Dermis microvascular lymphatic vessel endothelial cell (primary cell): ENCODE data around the gene GLRA3. TPM values are rescaled to one million over a fixed set of nuclear protein-coding genes. Genes with fewer than 3 reads are reported as not detected.
A peak's percentile ranks its signal among the peaks of the same experiment; 100 is the strongest.
"Not testable (repeated sequence)": the region's sequence is repeated elsewhere in the genome, so short reads cannot be mapped to it uniquely, and the experiment has no call there.

Experiments
- DNase-seq, 2 donors: peaks; one replicate each; pipeline versions ENCODE4 v3.0.0 to v3.0.0-alpha.2; 2010; ENCODE audit warnings: low read depth in 2 of 2
- total RNA-seq: library from RNA; depleted of rRNA; stranded (reverse); fragments of >200 nt; gene quantifications from 2 replicates; pipeline ENCODE4 v1.2.1, GENCODE V29; 2014

GLRA3 gene
- total RNA-seq, 1 donor from 2014 or later = not detected

DNA sequence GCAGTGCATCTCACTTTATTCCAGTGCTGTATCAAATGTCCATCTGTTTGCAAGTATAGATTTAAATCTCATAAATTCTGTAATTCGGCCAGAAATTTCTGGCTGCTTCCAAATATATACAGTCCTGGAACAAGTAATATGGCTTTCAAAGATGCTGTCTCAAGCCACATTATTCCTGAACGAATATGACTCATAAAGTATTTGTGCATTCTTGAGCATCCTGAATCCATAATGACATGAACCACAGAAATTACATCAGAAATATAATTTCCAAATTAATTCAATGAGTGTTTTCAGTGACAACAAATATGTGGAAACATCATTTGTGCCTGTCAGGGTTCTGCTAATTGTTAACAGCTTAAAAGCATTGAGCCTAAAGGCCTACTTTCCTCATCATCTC, 165.8 kb downstream of the GLRA3 start:
- DNase-seq = no peak

DNA sequence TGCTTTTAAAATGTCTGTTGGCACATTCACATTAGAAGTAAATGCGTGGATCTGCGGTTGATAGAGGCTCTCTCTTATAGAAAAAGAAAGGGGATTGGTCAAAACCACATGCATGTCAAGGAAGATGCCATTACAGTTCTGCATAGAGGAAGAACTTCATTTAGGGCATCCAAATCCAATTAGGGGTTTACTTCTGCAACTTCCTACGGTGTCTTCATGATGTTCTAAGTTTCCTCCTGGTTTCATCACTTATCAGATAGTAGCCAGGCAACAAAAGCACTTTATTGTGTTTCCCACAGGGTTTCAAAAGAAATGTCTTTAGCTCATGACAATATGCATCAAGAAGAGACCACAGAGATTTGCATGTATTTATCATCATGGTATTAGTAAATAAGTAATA, 170.8 kb downstream of the GLRA3 start:
- no peak for DNase-seq

DNA sequence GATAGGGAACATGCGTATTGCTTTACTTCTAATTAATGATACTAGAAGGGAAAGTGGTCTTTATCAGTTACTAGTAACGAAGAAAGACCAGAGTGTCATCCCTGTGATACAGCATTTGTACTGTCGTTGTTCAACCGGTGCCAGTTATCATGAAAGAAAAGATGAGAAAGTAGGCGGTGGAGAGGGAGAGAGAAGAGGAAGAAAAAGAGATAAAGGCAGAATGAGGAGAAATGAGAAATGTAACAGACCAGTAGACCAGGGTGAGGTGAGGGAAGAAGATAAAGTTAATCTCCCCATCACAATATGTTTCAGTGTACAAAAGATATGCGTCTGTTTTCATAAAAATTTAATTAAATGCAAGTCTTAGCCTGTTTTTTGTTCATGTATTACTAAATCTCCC, 171.6 kb downstream of the GLRA3 start:
- no peak for DNase-seq

DNA sequence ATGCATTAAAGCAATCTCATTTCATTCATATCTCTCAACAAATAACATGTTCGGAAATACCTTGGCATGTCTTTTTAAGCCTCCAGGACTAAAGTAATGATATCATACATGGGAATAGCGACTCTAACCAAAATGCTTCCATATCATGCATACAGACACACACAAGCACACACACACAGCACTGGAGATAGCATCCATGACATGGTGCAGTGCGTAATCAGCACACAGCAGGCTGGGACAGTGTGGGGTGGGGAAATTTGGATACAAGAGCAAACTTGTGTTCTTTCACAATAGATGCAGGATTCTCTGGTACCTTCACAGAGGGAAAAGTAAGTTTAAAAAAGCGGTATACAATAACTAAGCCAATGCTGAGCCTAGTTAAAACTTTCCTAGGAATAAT, 174.4 kb downstream of the GLRA3 start:
- no peak for DNase-seq

DNA sequence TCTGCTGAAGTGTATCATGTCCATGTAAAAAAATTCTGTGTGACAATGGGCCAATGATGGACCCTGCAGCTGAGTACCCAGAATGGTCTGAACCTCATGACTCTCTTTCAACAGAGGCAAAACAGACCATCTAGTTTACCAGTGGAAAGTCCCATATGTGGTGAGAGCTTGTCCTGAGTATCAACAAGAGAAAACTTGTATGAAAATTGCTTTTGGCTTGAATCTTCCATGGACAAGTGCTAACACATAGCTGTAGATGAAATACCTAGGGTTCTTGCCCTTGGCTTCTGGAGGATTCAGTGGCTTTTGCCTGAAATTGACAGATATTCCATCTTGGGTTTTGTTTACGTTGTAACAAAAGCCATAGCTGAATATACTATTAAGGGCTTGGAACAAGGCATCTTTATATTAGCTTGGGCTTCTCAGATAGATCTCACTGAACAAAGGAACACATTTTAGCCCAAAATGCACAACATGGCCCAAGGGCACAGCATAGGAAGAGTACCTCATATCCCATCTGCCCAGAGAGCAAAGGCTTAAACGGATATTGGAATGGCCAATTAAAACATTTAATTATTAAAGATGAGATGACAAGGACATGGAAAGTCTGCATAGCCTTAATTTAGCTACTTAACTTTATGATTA, 178.2 kb downstream of the GLRA3 start:
- no peak for DNase-seq

DNA sequence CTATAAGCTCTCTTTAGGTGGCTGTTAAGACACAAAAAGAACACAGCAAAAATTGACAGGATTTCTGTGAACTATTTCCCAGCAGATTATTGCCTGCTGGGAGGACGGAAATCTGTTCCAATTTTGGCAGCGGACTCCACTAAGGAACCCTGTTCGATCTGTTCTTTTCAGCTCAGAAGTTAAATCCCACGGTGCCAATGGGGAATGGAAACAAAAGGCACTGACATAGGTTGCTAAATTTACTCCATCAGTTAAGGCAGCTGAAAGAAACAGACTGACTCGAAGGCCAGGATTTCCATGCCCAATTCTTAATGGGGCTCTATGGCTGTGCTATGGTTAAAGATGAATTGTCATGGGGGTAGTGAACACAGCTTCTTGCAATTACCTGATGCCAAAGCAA, 180.2 kb downstream of the GLRA3 start:
- no peak for DNase-seq

DNA sequence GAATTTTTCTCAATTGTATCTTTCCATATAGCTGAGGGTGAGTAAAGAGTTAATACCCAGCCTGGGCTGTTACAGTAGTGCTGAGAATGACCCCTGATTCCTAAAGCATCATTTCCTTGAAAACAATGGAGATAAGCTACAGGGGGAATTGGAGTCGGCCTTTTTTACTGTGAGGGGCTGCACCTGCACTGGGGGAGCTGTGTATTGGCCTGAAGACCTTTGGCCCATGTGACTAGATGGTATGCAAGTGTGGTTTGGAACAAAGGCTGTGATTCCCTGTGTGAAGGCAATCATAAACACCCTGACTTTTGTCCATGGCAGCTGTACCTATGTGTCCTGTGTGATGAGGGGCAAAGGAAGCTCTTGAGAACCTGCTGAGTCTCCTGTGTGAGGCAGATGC, 182.7 kb downstream of the GLRA3 start:
- no peak for DNase-seq

DNA sequence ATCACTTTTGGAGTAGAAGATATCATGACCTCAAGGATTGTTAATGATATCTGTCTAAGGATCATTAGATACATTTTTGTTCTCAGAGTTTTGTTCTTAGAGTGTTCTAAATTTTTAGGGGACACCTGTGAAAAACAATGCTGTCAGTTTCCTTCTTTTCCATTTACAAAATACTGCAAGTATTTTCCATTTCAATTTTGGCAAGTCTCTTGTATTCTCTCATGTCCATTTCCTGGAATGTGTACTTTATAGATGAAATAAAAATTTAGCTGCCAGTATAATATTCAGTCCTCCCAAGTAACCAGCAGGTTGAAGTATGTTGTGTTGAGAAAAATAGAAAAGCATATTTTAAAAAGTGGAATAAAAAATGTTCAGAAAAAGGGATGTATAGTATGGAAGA, 188.9 kb downstream of the GLRA3 start:
- no peak for DNase-seq

DNA sequence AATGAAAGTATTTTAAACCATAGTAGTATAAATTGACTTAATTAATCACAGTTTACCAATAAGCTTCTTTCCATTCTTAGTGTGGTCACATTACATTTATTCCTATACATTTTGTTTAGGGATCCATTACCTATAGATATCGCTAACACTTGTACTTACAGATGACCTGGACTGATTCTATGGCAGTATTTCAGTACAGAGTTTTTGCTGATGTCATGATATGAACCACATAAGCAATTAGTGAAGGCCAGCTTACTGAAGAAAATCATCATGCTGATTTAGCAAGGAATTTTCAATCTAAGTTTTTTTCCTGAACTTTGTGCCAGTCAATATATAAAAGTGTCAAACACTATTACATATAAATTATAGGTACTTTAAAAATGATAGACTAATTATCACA, 193.3 kb downstream of the GLRA3 start:
- no peak for DNase-seq

DNA sequence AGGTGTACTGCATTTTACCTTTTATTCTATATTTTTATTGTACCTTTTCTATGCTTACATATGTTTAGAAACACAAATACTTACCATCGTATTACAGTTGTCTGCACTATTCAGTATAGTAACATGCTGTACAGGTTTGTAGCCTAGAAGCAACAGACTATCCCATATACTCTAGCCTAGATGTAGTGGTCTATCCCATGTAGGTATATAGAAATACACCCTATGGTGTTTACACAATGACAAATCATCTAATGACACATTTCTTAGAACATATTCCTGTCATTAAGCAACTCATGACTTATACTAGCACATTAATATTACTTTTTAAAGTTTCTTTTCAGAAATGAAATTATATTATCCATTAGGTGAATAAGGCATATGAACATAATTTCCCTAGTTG, 195.6 kb downstream of the GLRA3 start:
- no peak for DNase-seq

DNA sequence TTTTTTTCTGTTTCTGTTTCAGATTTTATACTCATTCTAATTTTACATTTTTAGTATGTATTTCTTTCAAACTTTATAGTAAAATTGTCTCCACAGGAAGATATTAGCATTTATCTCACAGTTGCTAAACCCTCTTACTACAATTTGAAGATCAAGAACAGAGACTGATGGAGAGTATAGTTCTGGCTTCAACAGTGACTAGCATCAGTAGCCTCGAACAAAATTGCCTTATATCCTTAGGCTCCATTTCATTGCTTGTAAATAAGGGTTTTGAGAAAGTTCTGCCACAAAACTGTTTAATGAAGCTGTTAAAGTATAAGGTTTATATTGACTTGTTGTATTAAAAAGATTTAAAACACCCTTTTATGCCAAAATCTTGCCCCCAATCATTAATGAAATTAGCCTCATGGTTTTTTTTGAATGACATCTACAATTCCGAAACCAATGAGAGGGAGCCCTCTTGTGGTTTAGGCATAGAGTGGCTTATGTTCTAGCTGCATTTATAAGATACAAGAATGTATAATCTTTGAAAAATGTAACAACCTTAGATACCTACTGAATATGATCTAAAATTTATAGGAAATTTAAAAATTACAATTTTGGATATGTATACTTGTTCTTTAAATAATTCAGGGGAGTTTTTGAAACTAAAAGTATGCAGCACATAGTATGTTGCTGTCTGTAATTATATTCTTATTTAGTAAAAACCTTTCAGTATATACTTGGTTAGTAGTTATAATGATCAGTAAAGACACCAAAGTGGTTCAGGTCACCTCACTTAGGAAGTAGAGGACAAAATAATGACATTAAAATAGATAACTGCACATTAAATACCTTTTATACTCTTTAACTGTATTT, 196.9 kb downstream of the GLRA3 start:
- DNase-seq = peak; percentile 5 to 6

DNA sequence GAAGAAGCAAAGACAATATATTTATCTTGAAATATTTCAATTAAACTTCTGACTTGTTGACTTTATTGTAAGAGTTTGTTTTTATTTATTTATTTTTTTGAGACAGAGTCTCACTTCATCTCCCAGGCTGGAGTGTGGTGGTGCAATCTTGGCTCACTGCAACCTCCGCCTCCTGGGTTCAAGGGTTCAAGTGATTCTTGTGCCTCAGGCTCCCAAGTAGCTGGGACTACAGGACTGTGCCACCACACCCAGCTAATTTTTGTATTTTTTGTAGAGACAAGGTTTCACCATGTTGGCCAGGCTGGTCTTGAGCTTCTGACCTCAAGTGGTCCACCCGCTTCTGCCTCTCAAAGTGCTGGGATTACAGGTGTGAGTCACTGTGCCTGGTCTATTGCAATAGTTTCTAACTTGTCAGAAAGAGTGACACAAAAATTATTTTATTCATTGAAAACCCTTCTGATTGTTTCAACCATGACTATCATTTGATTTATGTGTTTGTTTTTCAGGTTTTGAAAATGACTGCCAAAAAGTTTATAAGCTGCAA, 199.1 kb downstream of the GLRA3 start:
- not testable (repeated sequence) for DNase-seq

DNA sequence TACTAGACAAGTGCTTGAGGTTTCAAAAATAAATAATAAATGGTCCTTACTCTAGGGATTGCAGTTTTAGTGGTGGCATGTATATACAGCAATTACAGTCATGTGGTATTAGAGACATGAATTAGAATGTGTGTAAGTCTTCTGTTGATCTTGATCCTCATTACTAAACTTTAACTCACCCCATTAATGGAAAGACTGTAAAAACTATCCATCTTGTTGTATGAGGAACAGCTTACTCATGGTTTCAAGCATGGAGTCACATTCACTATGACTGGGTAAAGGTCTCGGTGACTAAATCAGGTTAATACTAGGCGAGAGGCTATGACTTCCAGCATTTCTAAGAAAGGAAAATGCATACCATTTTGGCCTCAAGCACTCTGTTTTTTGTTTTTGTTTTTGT, 199.8 kb downstream of the GLRA3 start:
- DNase-seq = no peak

DNA sequence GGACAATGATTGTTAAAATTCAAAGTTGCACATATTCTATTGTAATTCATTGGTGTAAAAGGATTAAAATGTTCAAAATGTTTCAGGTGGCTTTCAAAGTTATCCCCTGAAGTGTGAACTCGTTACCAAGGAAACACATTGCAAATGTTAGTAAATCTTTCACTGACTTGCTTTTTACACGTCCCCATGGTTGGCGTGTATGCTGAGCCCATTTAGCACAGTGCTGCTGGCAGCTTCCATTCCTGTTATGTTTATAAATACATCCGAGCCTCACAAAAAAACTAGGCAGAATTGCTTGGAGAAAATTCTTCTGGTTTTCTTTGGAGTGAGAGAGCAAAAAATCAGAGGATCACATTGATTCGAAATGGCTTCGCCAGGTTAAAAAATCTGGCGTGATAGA, 200.9 kb downstream of the GLRA3 start:
- no peak for DNase-seq

DNA sequence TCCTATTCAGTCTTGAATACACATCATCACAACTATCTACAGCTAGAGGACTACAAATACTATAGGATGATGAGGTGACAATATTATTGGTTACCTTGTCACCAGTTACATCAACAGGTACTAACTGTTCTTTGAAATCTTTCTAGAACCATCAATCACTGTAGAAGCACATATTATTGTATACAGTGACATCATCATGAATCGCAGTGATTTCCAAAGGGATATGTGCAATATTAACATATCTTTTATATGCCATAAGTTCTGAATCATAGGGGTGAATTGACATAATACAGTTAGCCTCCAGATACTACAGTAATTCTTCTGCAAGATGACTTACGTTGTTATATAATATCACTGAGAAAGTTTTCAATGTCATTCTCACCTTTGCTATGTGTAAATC, 201.6 kb downstream of the GLRA3 start:
- DNase-seq = no peak

DNA sequence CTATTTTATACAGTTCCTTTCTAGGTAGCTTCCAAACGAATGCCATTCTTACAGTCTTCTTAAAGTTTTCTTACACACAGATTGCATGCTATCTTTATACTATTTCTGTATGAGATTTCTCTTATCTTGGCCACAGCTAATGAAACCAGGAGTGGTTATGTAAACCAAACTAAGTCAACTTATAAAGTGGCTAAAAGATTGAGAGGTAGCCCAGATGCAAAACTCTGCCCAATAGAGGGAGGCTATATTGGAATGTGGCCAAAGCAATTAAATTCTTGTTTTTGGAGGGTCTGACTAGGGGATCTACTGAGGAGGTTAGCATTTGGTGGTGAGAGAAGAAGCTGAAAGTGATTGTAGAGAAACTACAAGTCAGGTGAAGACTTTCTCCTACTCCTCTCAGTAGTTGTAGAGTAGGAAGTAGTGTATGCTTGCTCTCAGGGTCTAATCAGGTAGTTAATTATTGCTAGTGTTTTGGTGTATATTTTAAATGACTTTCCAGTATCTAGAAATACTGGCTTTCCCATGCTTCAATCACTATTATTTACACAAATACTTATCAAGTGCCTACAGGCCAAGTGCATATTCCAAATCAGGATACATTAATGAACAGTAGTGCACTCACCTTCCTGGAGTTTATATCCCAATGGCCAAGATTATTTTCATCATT, 202.6 kb downstream of the GLRA3 start:
- no peak for DNase-seq

DNA sequence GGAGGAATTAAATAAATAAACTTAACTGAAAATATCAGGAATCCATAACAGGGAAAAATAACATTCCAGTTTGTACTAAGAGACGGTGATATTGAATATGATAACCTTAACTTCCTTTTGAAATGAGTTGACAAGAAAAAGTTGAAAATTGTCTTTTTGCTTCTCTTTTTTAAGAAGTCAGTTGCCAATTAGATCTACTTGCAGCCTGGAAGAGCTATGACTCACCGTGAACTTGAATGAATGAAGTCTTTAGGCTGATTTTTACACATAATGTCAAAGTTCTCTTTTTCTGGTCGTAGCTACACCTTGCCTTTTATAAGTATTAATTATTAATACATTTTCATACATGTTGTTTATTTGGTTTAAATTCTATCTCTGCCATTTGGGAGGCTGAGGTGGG, 212.4 kb downstream of the GLRA3 start:
- DNase-seq = no peak

DNA sequence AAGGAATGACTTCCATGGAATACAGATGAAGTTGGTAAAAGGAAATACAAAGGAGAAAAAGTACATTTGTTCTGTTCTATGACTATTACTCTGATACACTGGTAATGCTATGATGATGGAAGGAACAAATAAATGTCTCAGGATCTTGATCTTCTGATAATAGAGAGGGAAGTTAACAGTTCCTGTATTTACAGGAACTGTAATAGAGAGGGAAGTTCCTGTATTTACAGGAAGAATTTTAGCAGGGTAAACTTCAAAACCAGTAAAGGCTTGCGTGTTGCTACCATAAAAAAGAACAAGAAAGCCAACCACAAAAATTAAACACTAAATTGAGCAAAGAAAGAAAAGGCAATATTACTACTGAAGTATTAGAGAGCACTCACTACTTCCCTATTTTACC, 215.1 kb downstream of the GLRA3 start:
- no peak for DNase-seq

DNA sequence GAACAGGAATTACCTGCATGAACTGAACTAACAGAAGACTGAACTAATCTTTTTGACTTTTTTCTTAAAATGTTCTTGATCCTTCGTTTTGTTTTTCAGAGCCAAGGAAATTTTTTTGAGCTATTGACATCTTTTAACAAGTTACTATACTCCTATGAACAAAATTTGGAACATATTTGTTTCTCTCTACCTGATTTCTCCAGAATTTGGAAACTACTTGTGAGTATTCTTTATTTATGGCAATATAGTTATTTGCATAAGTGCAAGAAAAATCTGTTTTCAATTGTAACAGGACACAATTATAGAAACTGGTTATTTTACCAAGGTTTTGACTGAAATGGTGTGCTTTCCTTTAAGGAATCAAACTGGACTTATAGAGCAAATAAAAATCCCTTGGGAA, 217.3 kb downstream of the GLRA3 start:
- DNase-seq = no peak

DNA sequence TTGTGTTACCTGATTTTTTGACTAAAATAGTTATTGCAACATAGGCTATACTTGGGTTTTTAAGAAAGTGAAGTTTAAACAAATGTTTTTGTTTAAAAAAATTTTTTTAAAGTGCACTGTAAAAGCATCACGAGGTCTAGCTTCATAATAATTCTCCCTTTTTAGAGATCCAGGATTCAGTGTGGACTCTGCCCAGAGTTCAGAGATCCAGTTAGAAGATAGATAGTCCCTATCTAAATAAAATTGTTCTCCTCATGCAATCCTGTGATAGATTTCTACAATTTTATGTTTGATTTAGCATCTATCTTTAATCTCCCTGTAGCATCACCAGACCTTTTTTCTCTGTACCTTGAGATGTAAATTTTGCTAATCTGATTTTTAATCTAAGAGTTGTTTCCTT, 221.3 kb downstream of the GLRA3 start:
- DNase-seq = no peak

DNA sequence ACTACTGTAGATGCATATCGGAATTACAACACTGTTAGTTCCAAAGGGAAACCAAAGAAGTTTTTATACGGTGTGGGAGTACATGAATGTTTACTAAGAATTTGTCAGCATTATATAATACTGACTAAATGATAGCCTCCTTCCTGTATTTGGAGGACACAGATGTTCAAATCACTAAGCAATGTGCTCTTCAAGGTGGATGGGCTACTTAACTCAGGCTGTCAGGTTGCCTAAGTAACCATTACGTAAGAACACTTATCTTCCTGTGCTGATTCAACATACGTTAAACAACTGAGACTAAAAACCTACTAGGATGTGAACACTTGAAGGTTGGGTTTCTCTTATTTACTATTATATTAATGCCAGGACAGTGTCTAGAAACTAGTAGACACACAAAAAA, 224.8 kb downstream of the GLRA3 start:
- DNase-seq = no peak

DNA sequence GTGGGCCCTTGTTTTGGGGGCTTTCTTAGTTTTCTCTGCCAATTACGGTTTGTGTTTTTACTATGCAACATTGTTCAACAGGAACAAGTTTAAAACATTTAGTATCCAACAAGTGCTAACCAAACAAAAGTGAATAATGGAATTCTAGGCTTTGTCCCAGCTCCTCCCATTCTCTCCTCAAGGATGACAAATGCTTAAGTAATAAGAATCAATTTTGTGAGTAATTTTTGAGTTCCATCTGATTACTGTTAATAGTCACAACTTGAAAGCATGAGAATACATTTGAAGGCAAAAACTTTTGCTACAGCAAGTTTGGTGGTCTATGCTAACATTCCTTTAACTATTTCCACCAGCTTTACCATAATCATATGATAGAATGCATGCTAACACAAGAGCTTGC, 228.7 kb downstream of the GLRA3 start:
- no peak for DNase-seq

DNA sequence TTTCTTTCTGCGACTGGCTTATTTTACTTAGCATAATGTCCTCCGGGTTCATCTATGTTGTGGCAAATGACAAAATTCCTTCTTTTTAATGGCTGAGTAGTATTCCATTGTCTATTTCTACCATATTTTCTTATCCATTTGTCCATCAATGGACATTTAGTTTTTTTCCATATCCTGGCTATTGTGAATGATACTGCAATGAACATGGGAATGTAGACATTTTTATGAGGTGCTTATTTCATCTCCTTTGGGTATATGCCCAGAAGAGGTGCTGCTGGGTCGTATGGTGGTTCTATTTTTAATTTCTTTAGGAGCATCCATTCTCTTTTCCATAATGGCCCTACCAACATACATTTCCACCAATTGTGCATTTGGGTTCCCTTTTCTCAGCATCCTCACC, 230.2 kb downstream of the GLRA3 start:
- no peak for DNase-seq
